ENCODE results near the gene PRKCD. TPM values are rescaled to one million over a fixed set of nuclear protein-coding genes. Genes with fewer than 3 reads are reported as not detected.
"Not testable (repeated sequence)": the region's sequence is repeated elsewhere in the genome, so short reads cannot be mapped to it uniquely, and the experiment has no call there.

PRKCD gene
- total RNA-seq, 2 experiments from 2014 or later = 17.2 to 18.7 TPM

DNA sequence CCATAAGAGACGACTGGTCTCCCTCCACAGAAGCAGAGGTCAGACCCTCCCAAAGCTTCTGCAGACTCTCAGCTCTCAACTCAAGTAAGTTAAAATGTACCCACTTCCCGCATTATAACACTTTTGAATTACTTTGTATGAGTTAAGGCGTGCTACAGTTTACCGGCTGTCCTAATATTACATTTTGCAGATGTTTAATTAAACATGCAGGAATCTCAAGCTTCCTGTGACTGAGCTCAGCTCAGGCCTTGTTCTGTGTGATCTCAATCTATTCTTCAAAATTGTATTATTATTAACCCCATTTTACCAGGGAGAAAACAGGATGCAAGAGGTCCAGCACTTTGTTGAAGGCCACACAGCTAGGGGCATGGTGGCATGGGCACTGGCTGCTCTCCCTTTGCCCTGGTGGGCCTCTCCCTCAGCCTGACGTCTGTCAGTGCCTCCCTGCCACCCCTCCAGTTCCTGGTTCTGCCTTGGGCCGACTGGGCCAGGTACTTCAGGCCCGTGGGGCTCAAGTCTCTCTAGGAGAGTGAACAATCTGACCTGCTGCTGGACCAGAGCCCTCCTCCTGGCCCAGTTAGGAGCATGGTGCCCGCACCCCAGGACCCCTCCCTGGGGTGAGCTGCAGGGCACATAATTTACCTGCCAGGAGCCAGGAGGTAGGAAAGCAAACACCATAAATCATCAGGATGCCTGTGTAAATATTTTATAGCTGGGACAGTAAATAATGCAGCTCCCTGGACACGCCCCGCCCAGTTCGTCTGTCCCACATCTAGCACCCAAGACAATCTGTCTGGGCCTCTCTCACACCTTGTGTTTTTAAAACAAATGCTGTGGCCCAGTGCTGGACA is 15.9 kb upstream of the PRKCD start:
- CTCF ChIA-PET = interaction anchor here (1.1 to 3.9 kb wide), 4 partner anchors 11 to 50 kb away, joined by 3 to 19 read pairs (median 8); no protein-coding TSS in a partner anchor
- no peaks in the 10 kb centered on the region for H3K36me3 Mint-ChIP-seq

GRCh38 chr3:53145713-53146080 is 15.3 kb upstream of the PRKCD start:
- Mint-ChIP-seq H3K36me3 (no peaks in the 10 kb centered on the region), H3K27me3 (no peaks in the 10 kb centered on the region), H3K4me3 (no peak overlapping the region), H3K9me3 (ENCODE audit: low read depth) (no peaks in the 10 kb centered on the region), H3K4me1 (no peaks in the 10 kb centered on the region), H3K27ac (no peak overlapping the region)
- DNase-seq = no peak
- no peak for ATAC-seq
- CTCF ChIA-PET = interaction anchor here (1.1 to 3.9 kb wide), 4 partner anchors 12 to 50 kb away, joined by 3 to 19 read pairs (median 8); no protein-coding TSS in a partner anchor

More for the DNA sequence above, 15.9 kb upstream of the PRKCD start:
- Mint-ChIP-seq H3K4me1 (no peaks in the 10 kb centered on the region), H3K9me3 (ENCODE audit: low read depth) (no peaks in the 10 kb centered on the region), H3K27me3 (no peaks in the 10 kb centered on the region), H3K27ac (no peak overlapping the region), H3K4me3 (no peak overlapping the region)
- DNase-seq = no peak
- no peak for ATAC-seq

GRCh38 chr3:53146319-53146891 is 14.6 kb upstream of the PRKCD start:
- Mint-ChIP-seq H3K27ac (no peak overlapping the region), H3K36me3 (no peaks in the 10 kb centered on the region), H3K4me3 (no peak overlapping the region), H3K4me1 (no peaks in the 10 kb centered on the region), H3K27me3 (no peaks in the 10 kb centered on the region), H3K9me3 (ENCODE audit: low read depth) (no peaks in the 10 kb centered on the region)
- ATAC-seq = no peak
- CTCF ChIA-PET = interaction anchor here (1.1 to 3.9 kb wide), 3 partner anchors 12 to 49 kb away, joined by 3 to 19 read pairs (median 12); no protein-coding TSS in a partner anchor
- DNase-seq = no peak

DNA sequence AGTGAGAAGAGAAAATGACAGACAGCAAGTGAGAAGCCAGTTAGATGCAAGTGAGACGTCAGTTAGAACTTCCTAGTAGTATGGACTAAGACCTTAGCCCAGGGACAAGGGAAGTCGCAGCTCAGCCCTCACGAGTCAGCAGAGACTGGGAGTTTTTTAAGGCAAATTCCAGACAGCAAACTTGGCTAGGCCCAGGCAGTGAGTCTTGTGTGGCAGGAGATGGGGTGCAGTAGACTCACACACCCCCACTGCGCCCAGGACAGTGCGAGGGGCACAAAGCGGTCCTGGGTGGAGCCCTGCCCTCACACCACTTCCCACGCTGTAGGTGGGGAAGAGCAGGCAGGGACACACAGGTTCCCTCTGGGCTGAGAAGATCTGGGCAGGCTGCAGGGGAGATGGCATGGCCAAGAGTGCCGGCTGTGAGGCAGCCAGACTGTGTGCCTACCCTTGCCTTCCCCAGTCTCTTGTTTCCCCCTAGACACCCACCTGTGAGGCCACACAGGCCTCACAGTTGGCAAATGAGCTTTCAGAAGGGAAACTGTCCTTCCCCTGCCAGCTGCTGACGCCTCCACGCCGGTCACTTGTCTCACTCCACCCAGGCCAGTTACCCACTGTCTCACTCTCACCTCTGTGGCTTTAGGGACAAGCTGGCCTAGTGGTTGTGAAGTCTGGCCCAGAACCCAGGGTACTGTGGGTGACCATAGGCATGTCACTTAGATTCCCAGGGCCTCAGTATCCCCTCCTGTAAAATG is 13.7 kb upstream of the PRKCD start:
- ATAC-seq (no peak), DNase-seq (no peak)
- Mint-ChIP-seq H3K27me3 (peaks cover 3% of the 10 kb centered on the region), H3K4me1 (no peaks in the 10 kb centered on the region), H3K36me3 (no peaks in the 10 kb centered on the region), H3K4me3 (no peak overlapping the region), H3K27ac (no peak overlapping the region), H3K9me3 (ENCODE audit: low read depth) (no peaks in the 10 kb centered on the region)
- CTCF ChIA-PET = interaction anchor here (0.8 to 3.9 kb wide), 3 partner anchors 14 to 48 kb away, joined by 3 to 19 read pairs (median 6); no protein-coding TSS in a partner anchor

DNA sequence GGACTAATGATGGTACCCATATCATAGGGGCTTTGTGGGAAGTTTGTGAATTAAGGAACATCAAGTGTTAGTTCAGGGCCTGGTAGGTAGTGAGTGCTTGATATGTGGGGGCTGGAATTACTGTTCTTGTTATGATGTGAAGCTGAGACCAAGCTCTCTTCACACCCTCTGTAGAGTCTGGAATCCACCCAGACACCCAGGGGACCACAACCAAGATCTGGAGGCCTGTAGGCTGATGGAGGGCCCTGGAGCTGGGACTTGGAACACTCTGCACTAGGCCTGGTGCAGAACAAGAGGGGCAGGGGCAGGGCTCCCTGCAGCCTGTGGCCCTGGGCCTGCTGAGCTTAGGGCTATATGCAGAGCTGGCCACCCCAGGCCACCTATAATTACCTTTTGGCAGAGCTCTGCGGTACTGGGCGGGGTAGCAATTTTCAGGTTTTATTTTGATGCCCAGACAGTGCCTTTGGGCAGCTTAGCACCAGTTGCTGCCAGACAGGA is 13.1 kb upstream of the PRKCD start:
- H3K27ac Mint-ChIP-seq = no peak overlapping the region
- no peak for DNase-seq
- peaks cover 6% of the 10 kb centered on the region for H3K27me3 Mint-ChIP-seq
- no peak for ATAC-seq
- no peaks in the 10 kb centered on the region for H3K36me3 Mint-ChIP-seq
- H3K4me1 Mint-ChIP-seq = no peaks in the 10 kb centered on the region
- no peaks in the 10 kb centered on the region for H3K9me3 Mint-ChIP-seq (ENCODE audit: low read depth)
- CTCF ChIA-PET = interaction anchor here (0.8 to 3.9 kb wide), 3 partner anchors 14 to 48 kb away, joined by 3 to 19 read pairs (median 6); no protein-coding TSS in a partner anchor
- no peak overlapping the region for H3K4me3 Mint-ChIP-seq

DNA sequence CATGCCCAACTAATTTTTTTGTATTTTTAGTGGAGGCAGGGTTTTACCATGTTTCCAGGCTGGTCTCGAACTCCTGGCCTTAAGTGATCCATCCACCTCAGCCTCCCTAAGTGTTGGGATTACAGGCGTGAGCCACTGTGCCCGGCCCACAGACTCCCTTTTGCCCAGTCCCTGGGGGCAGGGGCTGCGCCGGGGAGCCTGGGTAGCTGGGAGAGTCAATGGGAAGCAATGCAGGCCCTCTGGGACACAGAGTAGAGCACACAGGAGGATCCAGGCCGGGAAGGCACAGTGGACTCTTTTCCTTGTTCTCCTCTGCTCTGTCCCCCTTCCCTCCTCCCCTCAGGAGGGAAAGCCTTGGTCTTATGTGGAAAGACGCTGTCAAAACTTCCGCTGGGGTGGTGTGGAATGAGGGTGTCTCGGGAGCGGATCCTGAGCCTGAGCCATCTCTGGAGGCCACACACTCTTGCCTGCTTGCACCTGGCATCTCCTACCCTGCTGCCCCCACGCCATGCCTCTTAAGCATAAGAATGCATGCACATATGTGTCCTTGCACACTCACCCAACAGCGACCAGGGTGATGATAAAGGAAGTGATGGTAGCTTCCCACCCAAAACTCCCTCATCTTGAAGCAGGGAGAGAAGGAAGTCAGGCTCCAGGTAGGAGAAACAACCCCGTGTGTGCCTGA is 11.9 kb upstream of the PRKCD start:
- ATAC-seq = no peak
- Mint-ChIP-seq H3K27ac (no peak overlapping the region), H3K27me3 (peaks cover 14% of the 10 kb centered on the region), H3K36me3 (no peaks in the 10 kb centered on the region), H3K4me1 (no peaks in the 10 kb centered on the region), H3K4me3 (no peak overlapping the region), H3K9me3 (ENCODE audit: low read depth) (no peaks in the 10 kb centered on the region)
- DNase-seq = no peak
- CTCF ChIA-PET = interaction anchor here (0.8 to 1.0 kb wide), 2 partner anchors 15 to 47 kb away, joined by 3 to 9 read pairs; no protein-coding TSS in a partner anchor

DNA sequence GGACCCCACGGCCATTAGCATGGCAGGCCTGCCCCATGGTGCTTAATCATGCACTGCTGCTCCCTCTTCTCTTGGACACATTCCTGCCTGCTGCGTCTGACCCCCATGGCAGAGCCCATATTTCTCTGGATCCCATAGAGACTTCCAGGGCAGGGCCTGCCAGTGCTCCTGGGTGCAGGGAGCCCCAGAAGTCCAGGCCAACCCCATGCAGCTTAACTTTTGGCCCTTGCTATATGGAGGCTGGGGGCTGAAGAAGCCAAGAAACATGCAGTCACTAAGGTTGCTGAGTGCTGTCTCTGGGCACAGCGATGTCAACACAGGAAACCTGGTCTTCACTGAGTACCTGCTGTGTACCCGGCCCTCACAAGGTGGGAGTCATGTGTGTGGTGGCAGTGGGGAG is 11.3 kb upstream of the PRKCD start:
- ATAC-seq (no peak), DNase-seq (no peak)
- Mint-ChIP-seq H3K27ac (no peak overlapping the region), H3K27me3 (peaks cover 18% of the 10 kb centered on the region), H3K4me1 (no peaks in the 10 kb centered on the region), H3K9me3 (ENCODE audit: low read depth) (no peaks in the 10 kb centered on the region), H3K36me3 (no peaks in the 10 kb centered on the region), H3K4me3 (no peak overlapping the region)
- CTCF ChIA-PET = interaction anchor here (1.0 to 1.1 kb wide), 2 partner anchors 15 to 46 kb away, joined by 3 to 5 read pairs; no protein-coding TSS in a partner anchor

GRCh38 chr3:53150247-53151085 is 10.5 kb upstream of the PRKCD start:
- Mint-ChIP-seq H3K27ac (no peak overlapping the region), H3K9me3 (ENCODE audit: low read depth) (no peaks in the 10 kb centered on the region), H3K4me1 (no peaks in the 10 kb centered on the region), H3K4me3 (no peak overlapping the region), H3K27me3 (peaks cover 23% of the 10 kb centered on the region), H3K36me3 (no peaks in the 10 kb centered on the region)
- CTCF ChIA-PET = interaction anchor here (1.0 to 1.1 kb wide), 2 partner anchors 16 to 45 kb away, joined by 3 to 5 read pairs; no protein-coding TSS in a partner anchor
- ATAC-seq (no peak), DNase-seq (no peak)

DNA sequence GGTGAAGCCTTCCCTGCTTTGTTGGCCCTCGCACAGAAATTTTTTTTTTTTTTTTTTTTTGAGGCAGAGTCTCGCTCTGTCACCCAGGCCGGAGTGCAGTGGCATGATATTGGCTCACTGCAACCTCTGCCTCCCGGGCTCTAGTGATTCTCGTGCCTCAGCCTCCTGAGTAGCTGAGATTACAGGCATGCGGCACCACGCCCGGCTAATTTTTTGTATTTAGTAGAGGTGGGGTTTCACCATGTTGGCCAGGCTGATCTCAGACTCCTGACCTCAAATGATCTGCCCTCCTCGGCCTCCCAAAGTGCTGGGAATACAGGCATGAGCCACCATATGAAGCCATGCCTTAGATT is 9.9 kb upstream of the PRKCD start:
- H3K27ac Mint-ChIP-seq; ATAC-seq; H3K36me3 Mint-ChIP-seq; H3K9me3 Mint-ChIP-seq (ENCODE audit: low read depth); DNase-seq; H3K4me3 Mint-ChIP-seq; H3K4me1 Mint-ChIP-seq: not testable (repeated sequence)
- CTCF ChIA-PET = interaction anchor here (0.8 kb wide), 1 partner anchor 17 kb away, joined by 3 read pairs; no protein-coding TSS in a partner anchor
- peaks cover 28% of the 10 kb centered on the region for H3K27me3 Mint-ChIP-seq

DNA sequence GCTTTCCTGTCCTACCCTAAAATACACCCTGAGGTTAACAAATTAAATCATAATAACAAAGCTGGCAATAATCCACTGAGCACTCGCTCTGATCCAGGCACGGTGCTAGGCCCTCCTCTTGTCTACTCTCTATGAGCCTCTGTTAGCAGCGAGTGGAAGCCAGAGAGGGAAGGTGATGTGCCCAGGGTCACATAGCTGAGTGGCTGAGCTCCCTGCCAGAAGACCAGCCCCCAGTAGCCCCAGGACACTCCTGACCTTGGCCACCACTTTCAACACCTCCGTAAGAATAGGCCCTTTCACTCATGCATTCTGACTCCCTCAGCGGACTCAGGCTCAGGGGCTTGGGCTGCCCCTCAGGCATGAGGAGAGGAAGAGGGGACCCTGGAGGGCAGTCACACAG is 9.5 kb upstream of the PRKCD start:
- CTCF ChIA-PET = interaction anchor here (0.8 kb wide), 1 partner anchor 18 kb away, joined by 3 read pairs; no protein-coding TSS in a partner anchor

GRCh38 chr3:53151870-53152660 is 8.9 kb upstream of the PRKCD start:
- H3K36me3 Mint-ChIP-seq = no peaks in the 10 kb centered on the region
- no peak overlapping the region for H3K27ac Mint-ChIP-seq
- CTCF ChIA-PET = interaction anchor here (0.6 to 1.1 kb wide), 4 partner anchors 18 to 54 kb away, joined by 3 read pairs; no protein-coding TSS in a partner anchor
- no peak overlapping the region for H3K4me3 Mint-ChIP-seq
- no peaks in the 10 kb centered on the region for H3K9me3 Mint-ChIP-seq (ENCODE audit: low read depth)
- H3K4me1 Mint-ChIP-seq = no peaks in the 10 kb centered on the region
- peaks cover 35% of the 10 kb centered on the region for H3K27me3 Mint-ChIP-seq
- DNase-seq (no peak), ATAC-seq (no peak)

More for the DNA sequence above, 9.5 kb upstream of the PRKCD start:
- H3K4me3 Mint-ChIP-seq = no peak overlapping the region
- H3K36me3 Mint-ChIP-seq = no peaks in the 10 kb centered on the region
- no peaks in the 10 kb centered on the region for H3K9me3 Mint-ChIP-seq (ENCODE audit: low read depth)
- DNase-seq (no peak), ATAC-seq (no peak)
- H3K4me1 Mint-ChIP-seq = no peaks in the 10 kb centered on the region
- no peak overlapping the region for H3K27ac Mint-ChIP-seq
- H3K27me3 Mint-ChIP-seq = peaks cover 30% of the 10 kb centered on the region
